GM21423 (cell line): ENCODE measurements around the gene RASGRF2.
"Not testable (repeated sequence)": the region's sequence is repeated elsewhere in the genome, so short reads cannot be mapped to it uniquely, and the experiment has no call there.

Source experiments
- ATAC-seq: cut with Tn5 transposase; IDR thresholded peaks from one replicate; pipeline ENCODE4 v1.9.1; 2021; ENCODE audit warnings: mild to moderate bottlenecking, moderate library complexity; ENCODE audit not compliant: unreplicated experiment

The RASGRF2 gene

GRCh38 chr5:81233080-81233634, 273.0 kb downstream of the RASGRF2 start, which contains the start of gene CKMT2:
Gene CKMT2, plus strand, starts transcription at chr5:81233322. Its CDS starts 17,811 bp downstream, at chr5:81251133.
- ATAC-seq, result no peak

GRCh38 chr5:81234299-81234698, 274.1 kb downstream of the RASGRF2 start:
- no peak for ATAC-seq

GRCh38 chr5:81234801-81235200, 274.6 kb downstream of the RASGRF2 start:
- no peak for ATAC-seq

- ATAC-seq, result no peak
Measured at GRCh38 chr5:81235287-81236072, 275.3 kb downstream of the RASGRF2 start.

GRCh38 chr5:81238460-81238859, 278.3 kb downstream of the RASGRF2 start:
- ATAC-seq, result no peak

GRCh38 chr5:81239613-81240012, 279.4 kb downstream of the RASGRF2 start:
- ATAC-seq, result no peak

GRCh38 chr5:81241001-81241400, 280.8 kb downstream of the RASGRF2 start:
- no peak for ATAC-seq

GRCh38 chr5:81241961-81242648, 281.9 kb downstream of the RASGRF2 start:
- no peak for ATAC-seq

GRCh38 chr5:81242906-81243436, 282.8 kb downstream of the RASGRF2 start:
- no peak for ATAC-seq

GRCh38 chr5:81244451-81244850, 284.3 kb downstream of the RASGRF2 start:
- no peak for ATAC-seq

- no peak for ATAC-seq
Measured at GRCh38 chr5:81245871-81246235, 285.7 kb downstream of the RASGRF2 start.

GRCh38 chr5:81246697-81247096, 286.5 kb downstream of the RASGRF2 start:
- ATAC-seq, result no peak

GRCh38 chr5:81247441-81247972, 287.3 kb downstream of the RASGRF2 start:
- no peak for ATAC-seq

GRCh38 chr5:81249240-81249639, 289.1 kb downstream of the RASGRF2 start:
- ATAC-seq, result no peak

- ATAC-seq, result no peak
Measured at GRCh38 chr5:81250004-81250403, 289.8 kb downstream of the RASGRF2 start.

GRCh38 chr5:81251922-81252321, 291.8 kb downstream of the RASGRF2 start:
- ATAC-seq, result no peak

GRCh38 chr5:81252904-81253303, 292.7 kb downstream of the RASGRF2 start:
- ATAC-seq, result no peak

GRCh38 chr5:81253875-81254274, 293.7 kb downstream of the RASGRF2 start:
- no peak for ATAC-seq

GRCh38 chr5:81254886-81255559, 294.9 kb downstream of the RASGRF2 start:
- no peak for ATAC-seq

GRCh38 chr5:81256766-81257165, 296.6 kb downstream of the RASGRF2 start:
- no peak for ATAC-seq

GRCh38 chr5:81262796-81263195, 302.6 kb downstream of the RASGRF2 start:
- not testable (repeated sequence) for ATAC-seq
